ENCODE measurements around the gene NR2F1-AS1.
A peak's percentile ranks its signal among the peaks of the same experiment; 100 is the strongest.

NR2F1-AS1 gene

GRCh38 chr5:93378073-93378472 is 202.9 kb downstream of the NR2F1-AS1 start:
- H2AFZ ChIP-seq (ENCODE audit: low read length), result no peak overlapping the region
- no peak overlapping the region for H2AK5ac ChIP-seq (ENCODE audit: low read depth, low read length)
- peaks cover 6 to 24% of the 10 kb centered on the region in 2 donors for H3K4me1 ChIP-seq (ENCODE audit: control insufficient read depth in 2 of 2, insufficient read depth in 1 of 2, low read depth in 1 of 2, low read length in 2 of 2)
- H2BK15ac ChIP-seq (ENCODE audit: low read length), result no peak overlapping the region
- no peak overlapping the region for H4K91ac ChIP-seq (ENCODE audit: low read depth, low read length, poor library complexity)
- DNase-seq (ENCODE audit: low spot score), result no peak
- peaks cover 2 to 10% of the 10 kb centered on the region in 2 donors for H3K9me3 ChIP-seq (replicated peaks in 1 of 2; ENCODE audit: control insufficient read depth in 2 of 2, insufficient read depth in 1 of 2, low read depth in 1 of 2, low read length in 2 of 2)
- no peaks in the 10 kb centered on the region for H3K36me3 ChIP-seq (replicated peaks in 1 of 2; ENCODE audit: control insufficient read depth in 2 of 2, insufficient read depth in 2 of 2, low read length in 2 of 2)
- H3K4ac ChIP-seq (ENCODE audit: low read length), result no peak overlapping the region
- no peaks in the 10 kb centered on the region for H3K27me3 ChIP-seq (ENCODE audit: control insufficient read depth in 3 of 3, insufficient read depth in 3 of 3, low read depth in 1 of 3, low read length in 3 of 3)
- no peak overlapping the region for H3K4me3 ChIP-seq (ENCODE audit: low read length in 2 of 2)
- no peak overlapping the region for H2BK120ac ChIP-seq (ENCODE audit: low read depth, low read length)
- no CpG with 5 or more reads among the region's 2 CpGs for WGBS, 2 donors (ENCODE audit: extremely low coverage in 2 of 2, insufficient read length in 2 of 2, insufficient replicate concordance in 1 of 2)
- no peak overlapping the region for H3K9ac ChIP-seq (ENCODE audit: low read depth, low read length, poor library complexity)
- H2BK12ac ChIP-seq (ENCODE audit: low read length), result no peak overlapping the region
- H3K4me2 ChIP-seq (ENCODE audit: insufficient read depth, low read length, poor library complexity, severe bottlenecking), result no peak overlapping the region
- H3K79me1 ChIP-seq (ENCODE audit: low read depth, low read length), result no peaks in the 10 kb centered on the region
- no peak overlapping the region for H3K14ac ChIP-seq (ENCODE audit: low read length)
- no peak overlapping the region for H3K27ac ChIP-seq (replicated peaks; ENCODE audit: low read length)
- H4K8ac ChIP-seq (ENCODE audit: low read depth, low read length), result no peak overlapping the region
- H2BK5ac ChIP-seq (ENCODE audit: low read length), result no peak overlapping the region
- no peak overlapping the region for H3K18ac ChIP-seq (ENCODE audit: low read length)
- H3K23ac ChIP-seq (ENCODE audit: low read depth, low read length, poor library complexity), result no peak overlapping the region

DNA sequence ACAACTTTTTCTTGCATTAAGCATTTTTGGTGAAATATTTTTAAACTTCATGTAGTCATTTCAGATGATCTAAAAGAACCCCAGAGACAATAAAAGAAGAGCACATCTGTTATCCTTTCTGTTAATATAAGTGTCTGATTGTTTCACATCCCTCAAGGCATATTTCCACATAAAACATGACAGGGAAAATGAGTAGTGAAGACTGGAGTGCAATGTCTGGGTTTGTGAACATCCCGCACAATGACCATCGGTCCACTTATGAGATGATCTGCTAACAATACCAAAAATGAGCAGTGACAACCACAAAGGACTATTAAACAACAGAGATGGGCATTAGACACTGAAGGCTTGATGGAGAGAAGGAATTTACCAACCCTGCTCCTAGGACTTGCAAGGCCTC is 209.1 kb downstream of the NR2F1-AS1 start:
- Histone ChIP-seq H2BK12ac (ENCODE audit: low read length) (no peak overlapping the region), H4K91ac (ENCODE audit: low read depth, low read length, poor library complexity) (no peak overlapping the region), H4K8ac (ENCODE audit: low read depth, low read length) (no peak overlapping the region), H3K4me1 (ENCODE audit: control insufficient read depth in 2 of 2, insufficient read depth in 1 of 2, low read depth in 1 of 2, low read length in 2 of 2) (peaks cover 0 to 1% of the 10 kb centered on the region in 2 donors), H2AFZ (ENCODE audit: low read length) (no peak overlapping the region), H3K4ac (ENCODE audit: low read length) (no peak overlapping the region), H2BK120ac (ENCODE audit: low read depth, low read length) (no peak overlapping the region), H3K27me3 (ENCODE audit: control insufficient read depth in 3 of 3, insufficient read depth in 3 of 3, low read depth in 1 of 3, low read length in 3 of 3) (no peaks in the 10 kb centered on the region), H3K4me3 (ENCODE audit: low read length in 2 of 2) (no peak overlapping the region), H3K23ac (ENCODE audit: low read depth, low read length, poor library complexity) (no peak overlapping the region), H3K36me3 (replicated peaks in 1 of 2; ENCODE audit: control insufficient read depth in 2 of 2, insufficient read depth in 2 of 2, low read length in 2 of 2) (no peaks in the 10 kb centered on the region), H3K4me2 (ENCODE audit: insufficient read depth, low read length, poor library complexity, severe bottlenecking) (no peak overlapping the region), H3K18ac (ENCODE audit: low read length) (no peak overlapping the region), H3K79me1 (ENCODE audit: low read depth, low read length) (no peaks in the 10 kb centered on the region), H3K27ac (replicated peaks; ENCODE audit: low read length) (no peak overlapping the region), H3K14ac (ENCODE audit: low read length) (no peak overlapping the region), H3K9ac (ENCODE audit: low read depth, low read length, poor library complexity) (no peak overlapping the region), H3K9me3 (replicated peaks in 1 of 2; ENCODE audit: control insufficient read depth in 2 of 2, insufficient read depth in 1 of 2, low read depth in 1 of 2, low read length in 2 of 2) (peaks cover 2 to 5% of the 10 kb centered on the region in 2 donors), H2AK5ac (ENCODE audit: low read depth, low read length) (no peak overlapping the region), H2BK5ac (ENCODE audit: low read length) (no peak overlapping the region), H2BK15ac (ENCODE audit: low read length) (no peak overlapping the region)
- WGBS, 2 donors (ENCODE audit: extremely low coverage in 2 of 2, insufficient read length in 2 of 2, insufficient replicate concordance in 1 of 2), result no CpG with 5 or more reads among the region's 2 CpGs
- no peak for DNase-seq (ENCODE audit: low spot score)

DNA sequence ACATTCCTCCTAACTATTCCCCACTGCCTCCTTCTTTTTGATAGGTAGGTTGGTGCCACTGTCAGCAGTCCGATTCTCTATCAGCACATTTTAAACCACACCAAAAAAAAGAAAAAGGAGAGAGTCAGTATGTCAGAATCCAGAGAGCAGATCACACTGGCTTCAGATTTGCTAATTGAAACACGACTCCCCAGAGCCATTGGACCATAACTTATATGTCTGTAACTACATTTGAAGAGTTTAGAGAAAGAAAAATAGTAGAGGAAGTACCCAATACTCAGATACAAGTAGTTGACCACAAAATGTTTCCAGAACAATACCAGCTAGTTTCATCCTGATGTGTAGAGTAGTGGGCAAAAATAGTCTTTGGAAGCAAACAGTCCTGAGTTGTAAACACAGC is 216.6 kb downstream of the NR2F1-AS1 start:
- peak overlapping the region; percentile 42 for H2AFZ ChIP-seq (ENCODE audit: low read length)
- no peak overlapping the region for H3K18ac ChIP-seq (ENCODE audit: low read length)
- no peaks in the 10 kb centered on the region for H3K9me3 ChIP-seq (replicated peaks in 1 of 2; ENCODE audit: control insufficient read depth in 2 of 2, insufficient read depth in 1 of 2, low read depth in 1 of 2, low read length in 2 of 2)
- no CpG with 5 or more reads among the region's 2 CpGs for WGBS, 2 donors (ENCODE audit: extremely low coverage in 2 of 2, insufficient read length in 2 of 2, insufficient replicate concordance in 1 of 2)
- no peak overlapping the region for H2BK120ac ChIP-seq (ENCODE audit: low read depth, low read length)
- no peak overlapping the region for H3K4ac ChIP-seq (ENCODE audit: low read length)
- no peak overlapping the region for H3K4me2 ChIP-seq (ENCODE audit: insufficient read depth, low read length, poor library complexity, severe bottlenecking)
- H4K91ac ChIP-seq (ENCODE audit: low read depth, low read length, poor library complexity), result no peak overlapping the region
- H2BK12ac ChIP-seq (ENCODE audit: low read length), result no peak overlapping the region
- no peak overlapping the region for H3K14ac ChIP-seq (ENCODE audit: low read length)
- H3K79me1 ChIP-seq (ENCODE audit: low read depth, low read length), result no peaks in the 10 kb centered on the region
- H2BK5ac ChIP-seq (ENCODE audit: low read length), result no peak overlapping the region
- no peak overlapping the region for H2BK15ac ChIP-seq (ENCODE audit: low read length)
- H3K27me3 ChIP-seq (ENCODE audit: control insufficient read depth in 3 of 3, insufficient read depth in 3 of 3, low read depth in 1 of 3, low read length in 3 of 3), result no peaks in the 10 kb centered on the region
- H4K8ac ChIP-seq (ENCODE audit: low read depth, low read length), result no peak overlapping the region
- H3K27ac ChIP-seq (replicated peaks; ENCODE audit: low read length), result no peak overlapping the region
- no peak overlapping the region for H3K4me3 ChIP-seq (ENCODE audit: low read length in 2 of 2)
- no peak overlapping the region for H3K23ac ChIP-seq (ENCODE audit: low read depth, low read length, poor library complexity)
- no peaks in the 10 kb centered on the region for H3K36me3 ChIP-seq (replicated peaks in 1 of 2; ENCODE audit: control insufficient read depth in 2 of 2, insufficient read depth in 2 of 2, low read length in 2 of 2)
- no peaks in the 10 kb centered on the region for H3K4me1 ChIP-seq (ENCODE audit: control insufficient read depth in 2 of 2, insufficient read depth in 1 of 2, low read depth in 1 of 2, low read length in 2 of 2)
- H2AK5ac ChIP-seq (ENCODE audit: low read depth, low read length), result no peak overlapping the region
- DNase-seq (ENCODE audit: low spot score), result no peak
- H3K9ac ChIP-seq (ENCODE audit: low read depth, low read length, poor library complexity), result no peak overlapping the region

- H2AK5ac ChIP-seq (ENCODE audit: low read depth, low read length), result no peak overlapping the region
- H3K27me3 ChIP-seq (ENCODE audit: control insufficient read depth in 3 of 3, insufficient read depth in 3 of 3, low read depth in 1 of 3, low read length in 3 of 3), result no peaks in the 10 kb centered on the region
- no peak overlapping the region for H2BK12ac ChIP-seq (ENCODE audit: low read length)
- no peak overlapping the region for H3K4ac ChIP-seq (ENCODE audit: low read length)
- H3K79me1 ChIP-seq (ENCODE audit: low read depth, low read length), result no peaks in the 10 kb centered on the region
- no peak overlapping the region for H3K4me2 ChIP-seq (ENCODE audit: insufficient read depth, low read length, poor library complexity, severe bottlenecking)
- no peak overlapping the region for H4K8ac ChIP-seq (ENCODE audit: low read depth, low read length)
- no peak overlapping the region for H2BK120ac ChIP-seq (ENCODE audit: low read depth, low read length)
- no peak overlapping the region for H3K14ac ChIP-seq (ENCODE audit: low read length)
- no peak overlapping the region for H4K91ac ChIP-seq (ENCODE audit: low read depth, low read length, poor library complexity)
- H3K9me3 ChIP-seq (replicated peaks in 1 of 2; ENCODE audit: control insufficient read depth in 2 of 2, insufficient read depth in 1 of 2, low read depth in 1 of 2, low read length in 2 of 2), result no peaks in the 10 kb centered on the region
- H2BK15ac ChIP-seq (ENCODE audit: low read length), result no peak overlapping the region
- H3K18ac ChIP-seq (ENCODE audit: low read length), result no peak overlapping the region
- H3K9ac ChIP-seq (ENCODE audit: low read depth, low read length, poor library complexity), result no peak overlapping the region
- no peak overlapping the region for H3K23ac ChIP-seq (ENCODE audit: low read depth, low read length, poor library complexity)
- no peak for DNase-seq (ENCODE audit: low spot score)
- no peaks in the 10 kb centered on the region for H3K36me3 ChIP-seq (replicated peaks in 1 of 2; ENCODE audit: control insufficient read depth in 2 of 2, insufficient read depth in 2 of 2, low read length in 2 of 2)
- no peak overlapping the region for H3K4me3 ChIP-seq (ENCODE audit: low read length in 2 of 2)
- WGBS, 2 donors (ENCODE audit: extremely low coverage in 2 of 2, insufficient read length in 2 of 2, insufficient replicate concordance in 1 of 2), result no CpG with 5 or more reads among the region's 5 CpGs
- H2BK5ac ChIP-seq (ENCODE audit: low read length), result no peak overlapping the region
- H3K27ac ChIP-seq (replicated peaks; ENCODE audit: low read length), result no peak overlapping the region
- H2AFZ ChIP-seq (ENCODE audit: low read length), result no peak overlapping the region
- no peaks in the 10 kb centered on the region for H3K4me1 ChIP-seq (ENCODE audit: control insufficient read depth in 2 of 2, insufficient read depth in 1 of 2, low read depth in 1 of 2, low read length in 2 of 2)
These were observed 220.5 kb downstream of the NR2F1-AS1 start for GRCh38 chr5:93360436-93361088.
